Gastrocnemius medialis (tissue), 4 donors: ENCODE data around the gene RANBP3L.

Experiments used
- CTCF ChIP-seq, 5 experiments: fragments of 450-650 bp in 3 of 5; fragments of 200-600 bp in 2 of 5; sonication (generic) in 2 of 5; IDR thresholded peaks in 4 of 5; conservative IDR thresholded peaks in 1 of 5; 1 replicate in 4 of 5; 2 replicates in 1 of 5; pipeline ENCODE4 v1.5.1; 2016 to 2019; ENCODE audit warnings: antibody characterized with exemption in 5 of 5, mild to moderate bottlenecking in 3 of 5, moderate library complexity in 3 of 5
- POLR2A ChIP-seq, 2 donors: fragments of 450-650 bp; IDR thresholded peaks; one replicate each; pipeline ENCODE4 v1.6.1; 2017; ENCODE audit warnings: antibody characterized with exemption in 2 of 2, mild to moderate bottlenecking in 2 of 2, moderate library complexity in 2 of 2

GRCh38 chr5:36243653-36244052 lies 58.0 kb downstream of the RANBP3L start:
- no peak for TF ChIP-seq CTCF (IDR thresholded peaks at IDR 0.05 in 4 of 5, conservative IDR thresholded peaks at IDR 0.05 in 1 of 5)
- TF ChIP-seq POLR2A (IDR thresholded peaks at IDR 0.05), result no peak
